Keratinocyte (primary cell): ENCODE results near the gene RGS3.

Experiments
- EZH2 ChIP-seq: IDR thresholded peaks from one replicate; pipeline ENCODE4 v1.6.1; 2012; ENCODE audit warnings: inconsistent platforms, mild to moderate bottlenecking, low read length, moderate library complexity
- TF ChIP-seq, protein P1 (sequence below), 3 experiments: IDR thresholded peaks in 1 of 3; conservative IDR thresholded peaks in 1 of 3; optimal IDR thresholded peaks in 1 of 3; 2 replicates in 2 of 3; 3 replicates in 1 of 3; pipeline versions ENCODE3 to v1.5.1; 2011; ENCODE audit warnings: low read length in 3 of 3, mild to moderate bottlenecking in 3 of 3, moderate library complexity in 2 of 3, control low read depth in 1 of 3, inconsistent platforms in 1 of 3; ENCODE audit not compliant: insufficient read depth in 2 of 3; ENCODE audit errors: extremely low read depth in 1 of 3

DNA sequence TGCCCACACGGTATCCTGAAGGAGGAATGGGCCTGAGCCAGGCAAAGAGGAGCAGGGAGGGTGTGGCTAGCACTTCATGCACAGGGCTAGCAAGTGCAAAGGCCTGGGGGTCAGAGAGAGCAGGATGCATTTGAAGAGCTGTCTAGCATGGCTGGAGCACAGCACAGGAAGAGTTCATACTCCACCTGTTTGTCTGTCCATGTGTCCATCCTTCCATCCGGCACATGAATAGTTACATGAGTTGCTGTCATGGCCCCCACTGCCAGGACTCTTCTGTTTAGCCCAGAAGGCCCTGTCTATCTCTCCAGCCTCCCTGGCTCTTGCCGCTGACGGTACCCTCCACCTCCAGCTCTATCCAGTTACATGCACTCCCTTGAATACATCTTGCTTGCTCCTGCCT lies 17.1 kb downstream of the RGS3 start:
- no peak for TF ChIP-seq EZH2
- TF ChIP-seq, protein P1, sequence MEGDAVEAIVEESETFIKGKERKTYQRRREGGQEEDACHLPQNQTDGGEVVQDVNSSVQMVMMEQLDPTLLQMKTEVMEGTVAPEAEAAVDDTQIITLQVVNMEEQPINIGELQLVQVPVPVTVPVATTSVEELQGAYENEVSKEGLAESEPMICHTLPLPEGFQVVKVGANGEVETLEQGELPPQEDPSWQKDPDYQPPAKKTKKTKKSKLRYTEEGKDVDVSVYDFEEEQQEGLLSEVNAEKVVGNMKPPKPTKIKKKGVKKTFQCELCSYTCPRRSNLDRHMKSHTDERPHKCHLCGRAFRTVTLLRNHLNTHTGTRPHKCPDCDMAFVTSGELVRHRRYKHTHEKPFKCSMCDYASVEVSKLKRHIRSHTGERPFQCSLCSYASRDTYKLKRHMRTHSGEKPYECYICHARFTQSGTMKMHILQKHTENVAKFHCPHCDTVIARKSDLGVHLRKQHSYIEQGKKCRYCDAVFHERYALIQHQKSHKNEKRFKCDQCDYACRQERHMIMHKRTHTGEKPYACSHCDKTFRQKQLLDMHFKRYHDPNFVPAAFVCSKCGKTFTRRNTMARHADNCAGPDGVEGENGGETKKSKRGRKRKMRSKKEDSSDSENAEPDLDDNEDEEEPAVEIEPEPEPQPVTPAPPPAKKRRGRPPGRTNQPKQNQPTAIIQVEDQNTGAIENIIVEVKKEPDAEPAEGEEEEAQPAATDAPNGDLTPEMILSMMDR (optimal IDR thresholded peaks at IDR 0.05 in 1 of 3, IDR thresholded peaks at IDR 0.05 in 1 of 3, conservative IDR thresholded peaks at IDR 0.05 in 1 of 3; ENCODE audit: extremely low read depth in 1 of 3, insufficient read depth in 2 of 3, low read length in 3 of 3), result no peak
